ENCODE data around the gene OSBPL2. TPM values are rescaled to one million over a fixed set of nuclear protein-coding genes. Genes with fewer than 3 reads are reported as not detected.

Gene OSBPL2
- total RNA-seq, 1 donor from 2014 or later, result 28.4 TPM

- H3K4me1 ChIP-seq, result peaks cover under 1% of the 10 kb centered on the region
- H3K9ac ChIP-seq, result no peak overlapping the region
These were observed 60.4 kb downstream of the OSBPL2 start for GRCh38 chr20:62298577-62299249.

DNA sequence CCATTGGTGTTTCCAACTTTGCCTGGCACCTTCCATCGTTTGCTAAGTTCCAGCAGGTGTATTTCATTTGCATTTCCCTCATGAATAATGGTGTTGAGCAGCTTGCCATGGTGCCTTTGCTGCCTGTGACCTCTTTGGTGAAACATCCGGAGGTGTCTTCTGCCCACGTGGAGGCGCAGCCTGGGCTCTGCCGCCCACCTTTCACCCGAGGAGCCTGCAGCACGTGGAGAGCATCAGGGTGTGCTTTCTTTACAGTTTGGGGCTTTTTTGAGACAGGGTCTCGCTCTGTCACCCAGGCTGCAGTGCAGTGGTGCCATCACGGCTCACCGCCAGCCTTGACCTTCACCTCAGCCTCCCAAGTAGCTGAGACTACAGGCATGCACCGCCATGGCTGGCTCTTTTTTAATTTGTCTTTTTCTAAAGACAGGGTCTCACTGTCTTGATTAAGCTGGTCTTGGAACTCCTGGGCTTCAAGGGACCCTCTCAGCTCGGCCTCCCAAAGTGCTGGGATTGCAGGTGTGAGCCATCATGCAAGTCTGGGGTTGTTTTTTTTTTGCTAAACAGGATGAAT, 61.4 kb downstream of the OSBPL2 start:
- DNase-seq (ENCODE audit: low spot score), result no peak
- H3K36me3 Mint-ChIP-seq, result peaks cover 14% of the 10 kb centered on the region
- Histone ChIP-seq H3K4me2 (no peak overlapping the region), H3K27ac (no peak overlapping the region), H4K20me1 (ENCODE audit: low read depth) (peaks cover 21% of the 10 kb centered on the region), H3K4me3 (no peak overlapping the region), H2AFZ (replicated peaks) (no peak overlapping the region), H3K79me2 (ENCODE audit: low read depth) (peaks cover 18% of the 10 kb centered on the region), H3K4me1 (peaks cover 7% of the 10 kb centered on the region), H3K36me3 (no peaks in the 10 kb centered on the region), H3K9me3 (ENCODE audit: low read depth) (no peaks in the 10 kb centered on the region), H3K27me3 (no peaks in the 10 kb centered on the region), H3K9ac (no peak overlapping the region), H3F3A (ENCODE audit: low read depth) (peaks cover 19% of the 10 kb centered on the region)
- peaks cover 10% of the 10 kb centered on the region for H3K4me1 Mint-ChIP-seq
- no peak overlapping the region for H3K4me3 Mint-ChIP-seq
- no peaks in the 10 kb centered on the region for H3K9me3 Mint-ChIP-seq
- H3K27ac Mint-ChIP-seq, result no peak overlapping the region
- TF ChIP-seq EZH2phosphoT487 (IDR thresholded peaks at IDR 0.05) (no peak), CTCF (IDR thresholded peaks at IDR 0.05) (no peak), EZH2 (IDR thresholded peaks at IDR 0.05) (no peak)
- H3K27me3 Mint-ChIP-seq (ENCODE audit: insufficient read depth, low read depth), result peaks cover 2% of the 10 kb centered on the region

More at GRCh38 chr20:62298577-62299249, 60.4 kb downstream of the OSBPL2 start:
- TF ChIP-seq CTCF (IDR thresholded peaks at IDR 0.05), result no peak
- no peak for TF ChIP-seq EZH2 (IDR thresholded peaks at IDR 0.05)
- TF ChIP-seq EZH2phosphoT487 (IDR thresholded peaks at IDR 0.05), result no peak
- Mint-ChIP-seq H3K27me3 (ENCODE audit: insufficient read depth, low read depth) (peaks cover 2% of the 10 kb centered on the region), H3K4me1 (peaks cover 8% of the 10 kb centered on the region), H3K36me3 (peaks cover 11% of the 10 kb centered on the region), H3K9me3 (no peaks in the 10 kb centered on the region), H3K4me3 (no peak overlapping the region), H3K27ac (no peak overlapping the region)
- peaks cover 19% of the 10 kb centered on the region for H3F3A ChIP-seq (ENCODE audit: low read depth)
- H3K36me3 ChIP-seq, result no peaks in the 10 kb centered on the region
- H3K9me3 ChIP-seq (ENCODE audit: low read depth), result no peaks in the 10 kb centered on the region
- H3K4me2 ChIP-seq, result no peak overlapping the region
- DNase-seq (ENCODE audit: low spot score), result no peak
- peaks cover 10% of the 10 kb centered on the region for H4K20me1 ChIP-seq (ENCODE audit: low read depth)
- no peak overlapping the region for H3K4me3 ChIP-seq
- peaks cover 8% of the 10 kb centered on the region for H3K79me2 ChIP-seq (ENCODE audit: low read depth)
- H3K27me3 ChIP-seq, result no peaks in the 10 kb centered on the region
- H2AFZ ChIP-seq (replicated peaks), result no peak overlapping the region
- H3K27ac ChIP-seq, result no peak overlapping the region

GRCh38 chr20:62300319-62300718, 62.0 kb downstream of the OSBPL2 start:
- Histone ChIP-seq H2AFZ (replicated peaks) (no peak overlapping the region), H3F3A (ENCODE audit: low read depth) (peaks cover 25% of the 10 kb centered on the region), H3K27me3 (no peaks in the 10 kb centered on the region), H3K9ac (no peak overlapping the region), H4K20me1 (ENCODE audit: low read depth) (peaks cover 26% of the 10 kb centered on the region), H3K4me1 (peaks cover 7% of the 10 kb centered on the region), H3K9me3 (ENCODE audit: low read depth) (no peaks in the 10 kb centered on the region), H3K36me3 (no peaks in the 10 kb centered on the region), H3K27ac (no peak overlapping the region), H3K4me2 (no peak overlapping the region), H3K4me3 (no peak overlapping the region), H3K79me2 (ENCODE audit: low read depth) (peaks cover 24% of the 10 kb centered on the region)
- peaks cover 10% of the 10 kb centered on the region for H3K4me1 Mint-ChIP-seq
- no peak overlapping the region for H3K27ac Mint-ChIP-seq
- H3K36me3 Mint-ChIP-seq, result peaks cover 9% of the 10 kb centered on the region
- TF ChIP-seq CTCF (IDR thresholded peaks at IDR 0.05) (no peak), EZH2phosphoT487 (IDR thresholded peaks at IDR 0.05) (no peak), EZH2 (IDR thresholded peaks at IDR 0.05) (no peak)
- peaks cover 2% of the 10 kb centered on the region for H3K27me3 Mint-ChIP-seq (ENCODE audit: insufficient read depth, low read depth)
- H3K4me3 Mint-ChIP-seq, result no peak overlapping the region
- H3K9me3 Mint-ChIP-seq, result no peaks in the 10 kb centered on the region
- no peak for DNase-seq (ENCODE audit: low spot score)

Data from neural progenitor cell (in vitro differentiated cells).